Effector CD4-positive, alpha-beta T cell (primary cell): Measurements from ENCODE around the gene CCDC120.

Experiments
- DNase-seq: peaks from one replicate; pipeline ENCODE4 v3.0.0-alpha.2; 2020

The CCDC120 gene

GRCh38 chrX:49106296-49106695 lies 47.5 kb downstream of the CCDC120 start:
- DNase-seq, result no peak

DNA sequence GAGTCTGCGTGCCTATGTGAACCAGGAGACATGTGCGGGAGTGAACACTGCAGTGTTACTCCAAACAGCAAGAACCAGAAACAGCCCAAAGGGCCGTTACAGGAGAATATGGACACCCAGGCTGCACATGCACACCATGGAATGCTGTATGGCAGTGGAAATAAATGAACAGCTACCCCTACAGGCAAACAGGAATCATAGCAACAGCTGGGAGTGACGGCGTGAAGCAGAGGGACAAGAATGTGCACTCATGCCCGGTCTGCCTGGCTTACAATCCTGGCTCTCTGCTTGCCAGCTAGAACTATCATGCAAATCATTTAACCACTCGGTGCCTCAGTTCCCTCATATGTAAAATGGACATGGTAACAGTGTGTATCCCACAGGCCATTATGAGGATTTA lies 48.1 kb downstream of the CCDC120 start:
- DNase-seq, result no peak

DNA sequence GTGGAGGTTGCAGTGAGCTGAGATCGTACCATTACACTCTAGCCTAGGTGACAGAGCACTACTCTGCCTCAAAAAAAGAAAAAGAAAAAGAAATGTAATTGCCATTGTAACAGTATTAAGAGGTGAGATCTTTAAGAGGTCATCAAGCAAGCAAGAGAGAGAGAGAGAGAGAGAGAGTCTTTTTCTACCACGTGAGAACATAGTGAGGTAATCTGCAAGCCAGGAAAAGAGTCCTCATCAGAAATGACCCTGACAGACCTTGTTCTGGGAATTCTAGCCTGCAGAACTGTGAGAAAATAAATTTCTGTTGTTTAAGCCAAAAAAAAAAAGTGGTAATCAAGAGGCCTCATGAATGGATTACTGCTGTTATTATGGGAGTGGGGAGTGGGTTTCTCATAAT lies 49.8 kb downstream of the CCDC120 start:
- no peak for DNase-seq

- no peak for DNase-seq
Observed at GRCh38 chrX:49110417-49110816, 51.6 kb downstream of the CCDC120 start.

DNA sequence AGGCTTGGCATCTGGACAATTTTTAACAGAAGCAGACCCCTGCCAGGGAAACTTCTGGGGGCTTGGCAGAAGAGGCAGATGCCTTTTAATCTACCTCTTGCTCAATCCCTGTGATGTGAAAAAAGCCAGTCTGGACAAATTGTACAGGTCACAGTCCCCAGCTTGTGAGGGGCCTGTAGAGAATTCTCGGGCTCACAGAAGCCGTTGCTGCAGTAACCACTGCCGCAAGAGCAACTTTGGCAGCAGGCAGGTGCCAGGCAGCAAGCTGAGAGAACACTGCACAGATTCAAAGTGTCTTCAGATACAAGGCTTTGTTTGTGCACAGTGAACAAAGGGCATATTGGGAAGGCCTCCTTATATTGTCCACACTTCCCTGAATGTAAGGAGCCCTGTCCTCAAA lies 53.0 kb downstream of the CCDC120 start:
- no peak for DNase-seq

- DNase-seq, result no peak
Observed at GRCh38 chrX:49116076-49116475, 57.3 kb downstream of the CCDC120 start.

GRCh38 chrX:49116716-49117115 lies 57.9 kb downstream of the CCDC120 start:
- DNase-seq, result no peak

DNA sequence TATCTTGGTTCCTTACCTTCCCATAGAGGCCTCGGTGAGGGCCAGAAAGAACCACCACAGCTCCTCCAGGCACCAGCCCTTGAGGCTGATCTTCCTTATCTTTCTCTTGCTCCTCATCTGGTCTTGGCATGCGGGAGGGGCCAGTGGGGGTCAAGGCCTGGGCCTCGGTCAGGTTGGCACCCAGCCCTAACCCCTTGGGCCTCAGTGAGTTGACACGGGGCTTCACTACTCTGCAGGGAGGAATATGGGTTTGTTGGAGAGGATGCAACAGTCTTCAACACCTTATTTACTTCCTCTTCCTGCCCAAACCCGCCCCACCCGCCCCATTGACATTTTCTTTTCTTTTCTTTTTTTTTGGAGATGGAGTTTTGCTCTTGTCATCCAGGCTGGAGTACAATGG lies 58.8 kb downstream of the CCDC120 start:
- no peak for DNase-seq
